22Rv1 (cell line): ENCODE measurements around the gene MIR17HG.
"Not testable (repeated sequence)": the region's sequence is repeated elsewhere in the genome, so short reads cannot be mapped to it uniquely, and the experiment has no call there.

ENCODE experiments used
- H3K27ac ChIP-seq: fragments of 450-650 bp; 2 replicates; pipeline ENCODE4 v1.5.1; 2017
- CTCF ChIP-seq: fragments of 450-650 bp; IDR thresholded peaks from 2 replicates; pipeline ENCODE4 v1.5.1; 2017; ENCODE audit warnings: mild to moderate bottlenecking
- ZFX ChIP-seq: fragments of 450-650 bp; IDR thresholded peaks from 2 replicates; pipeline ENCODE4 v1.6.1; 2017; ENCODE audit warnings: antibody characterized with exemption, borderline replicate concordance

MIR17HG gene

GRCh38 chr13:91319996-91320395 lies 27.5 kb upstream of the MIR17HG start:
- no peak for TF ChIP-seq CTCF
- no peak for TF ChIP-seq ZFX
- H3K27ac ChIP-seq, result no peak overlapping the region

- H3K27ac ChIP-seq, result not testable (repeated sequence)
Observed at GRCh38 chr13:91320990-91321389, 26.5 kb upstream of the MIR17HG start.

GRCh38 chr13:91323349-91323748 lies 24.1 kb upstream of the MIR17HG start:
- TF ChIP-seq CTCF, result no peak
- TF ChIP-seq ZFX, result no peak
- H3K27ac ChIP-seq, result no peak overlapping the region

- TF ChIP-seq ZFX, result no peak
- no peak for TF ChIP-seq CTCF
- H3K27ac ChIP-seq, result no peak overlapping the region
Observed at GRCh38 chr13:91326146-91326545, 21.3 kb upstream of the MIR17HG start.

- TF ChIP-seq ZFX (no peak), CTCF (no peak)
- no peak overlapping the region for H3K27ac ChIP-seq
Observed at GRCh38 chr13:91328726-91329125, 18.8 kb upstream of the MIR17HG start.

- H3K27ac ChIP-seq, result no peak overlapping the region
- TF ChIP-seq CTCF, result no peak
- no peak for TF ChIP-seq ZFX
Observed at GRCh38 chr13:91329733-91330132, 17.8 kb upstream of the MIR17HG start.

- no peak for TF ChIP-seq CTCF
- TF ChIP-seq ZFX, result no peak
- no peak overlapping the region for H3K27ac ChIP-seq
Observed at GRCh38 chr13:91331047-91331915, 16.2 kb upstream of the MIR17HG start.

- TF ChIP-seq ZFX (no peak), CTCF (no peak)
- no peak overlapping the region for H3K27ac ChIP-seq
Observed at GRCh38 chr13:91346062-91346461, 1.4 kb upstream of the MIR17HG start.
